HepG2 (cell line): ENCODE data around the gene BCAS1. TPM values are rescaled to one million over a fixed set of nuclear protein-coding genes. Genes with fewer than 3 reads are reported as not detected.
A peak's percentile ranks its signal among the peaks of the same experiment; 100 is the strongest.

ENCODE experiments used
- EP300 ChIP-seq, 3 experiments: sonication (generic) in 1 of 3; formaldehyde crosslinking in 1 of 3; IDR thresholded peaks; 2 replicates each; pipeline versions ENCODE4 v1.5.1 to v1.6.1; 2011 to 2020; ENCODE audit warnings: low read depth in 2 of 3, low read length in 2 of 3, borderline replicate concordance in 1 of 3, improper control_type of control experiment in 1 of 3, mild to moderate bottlenecking in 1 of 3, missing genetic modification reagents in 1 of 3, moderate library complexity in 1 of 3
- FOXA1 ChIP-seq, 2 experiments: fragments of 450-650 bp in 1 of 2; sonication (generic) in 1 of 2; formaldehyde crosslinking in 1 of 2; IDR thresholded peaks; 2 replicates each; pipeline versions ENCODE4 v1.4.0 to v1.6.1; 2016 to 2020; ENCODE audit warnings: missing genetic modification reagents in 1 of 2
- HNF4A ChIP-seq: sonication (generic); formaldehyde crosslinking; IDR thresholded peaks from 2 replicates; pipeline ENCODE4 v1.4.0; 2020; ENCODE audit warnings: missing genetic modification reagents
- KAT2B ChIP-seq: fragments of 150-350 bp; IDR thresholded peaks from 2 replicates; pipeline ENCODE4 v1.6.1; 2014; ENCODE audit warnings: low read depth, low read length, borderline replicate concordance
- POLR2AphosphoS2 ChIP-seq: IDR thresholded peaks from 2 replicates; pipeline ENCODE4 v1.6.1; 2011; ENCODE audit warnings: low read depth, low read length, improper control_type of control experiment
- SOX13 ChIP-seq, 3 experiments: fragments of 450-650 bp in 1 of 3; sonication (generic) in 1 of 3; formaldehyde crosslinking in 1 of 3; IDR thresholded peaks in 2 of 3; conservative IDR thresholded peaks in 1 of 3; 2 replicates each; pipeline versions ENCODE4 v1.5.0 to v1.6.1; 2016 to 2020; ENCODE audit warnings: antibody characterized with exemption in 1 of 3, mild to moderate bottlenecking in 1 of 3, missing compliant biosample characterization in 1 of 3, missing genetic modification reagents in 1 of 3, moderate library complexity in 1 of 3
- SOX6 ChIP-seq, 2 experiments: fragments of 450-650 bp in 1 of 2; sonication (generic) in 1 of 2; formaldehyde crosslinking in 1 of 2; IDR thresholded peaks; 2 replicates each; pipeline versions ENCODE4 v1.4.0 to v1.6.1; 2017 to 2020; ENCODE audit warnings: antibody characterized with exemption in 1 of 2, mild to moderate bottlenecking in 1 of 2, missing genetic modification reagents in 1 of 2
- SP1 ChIP-seq, 2 experiments: fragments of 450-650 bp in 1 of 2; sonication (generic) in 1 of 2; formaldehyde crosslinking in 1 of 2; IDR thresholded peaks; 2 replicates each; pipeline versions ENCODE4 v1.4.0 to v1.6.1; 2016 to 2020; ENCODE audit warnings: missing genetic modification reagents in 1 of 2
- ZFYVE20 ChIP-seq: sonication (generic); formaldehyde crosslinking; IDR thresholded peaks from 2 replicates; pipeline ENCODE4 v1.8.0; 2023; ENCODE audit warnings: low read depth, mild to moderate bottlenecking, moderate library complexity, missing genetic modification reagents, borderline replicate concordance
- ZNF772 ChIP-seq: sonication (generic); formaldehyde crosslinking; IDR thresholded peaks from 2 replicates; pipeline ENCODE4 v1.5.0; 2020; ENCODE audit warnings: mild to moderate bottlenecking, missing genetic modification reagents
- ZNF83 ChIP-seq: sonication (generic); formaldehyde crosslinking; IDR thresholded peaks from 2 replicates; pipeline ENCODE4 v1.4.0; 2020; ENCODE audit warnings: missing genetic modification reagents, mild to moderate bottlenecking, borderline replicate concordance
- polyA plus RNA-seq, 8 experiments: library from polyadenylated mRNA; depleted of rRNA in 3 of 8; stranded (reverse) in 7 of 8; unstranded in 1 of 8; fragments of >200 nt; fragmentation: Illumina TruSeq in 4 of 8; extraction: Trizol in 4 of 8; gene quantifications; 2 replicates each; pipeline versions ENCODE4 v1.2.1 to v1.2.3, GENCODE V29; 2011 to 2016; ENCODE audit warnings: low read depth in 4 of 8, missing spikeins in 1 of 8, mixed read lengths in 1 of 8; ENCODE audit not compliant: insufficient read depth in 1 of 8
- total RNA-seq, 5 experiments: library from RNA; depleted of rRNA; stranded (reverse); fragments of >200 nt; fragmentation: Illumina TruSeq; extraction: Trizol; gene quantifications; 2 replicates each; pipeline ENCODE4 v1.2.3, GENCODE V29; 2016; ENCODE audit warnings: low read depth in 1 of 5
- TF ChIP-seq, protein P1 (sequence below): sonication (generic); formaldehyde crosslinking; IDR thresholded peaks from 2 replicates; pipeline ENCODE4 v1.4.0; 2020; ENCODE audit warnings: missing genetic modification reagents

BCAS1 gene
- total and polyA plus RNA-seq, 2 of the 13 experiments (the other 11 are each of a cell fraction or from before 2014, with no cell fraction given) = 0.55 to 0.91 TPM

DNA sequence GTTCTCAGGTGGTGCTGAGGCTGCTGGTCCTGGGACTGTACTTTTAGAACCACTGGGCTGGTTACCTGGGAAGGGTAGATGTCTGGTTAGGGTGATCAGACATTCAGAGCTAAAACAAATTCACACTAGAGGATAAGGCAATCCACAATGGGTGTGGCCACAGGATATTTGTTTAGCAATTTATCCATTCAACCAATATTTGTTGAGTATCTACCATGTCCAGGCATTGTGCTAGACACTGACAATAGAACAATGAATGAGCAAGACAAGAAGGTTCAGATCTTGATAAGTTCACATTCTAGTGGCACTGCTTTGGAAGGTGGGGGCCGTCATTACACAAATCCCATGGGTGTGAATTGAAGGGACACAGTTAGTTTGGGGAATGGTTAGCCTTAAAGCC, 131.7 kb downstream of the BCAS1 start (continued):
- TF ChIP-seq SP1 (IDR thresholded peaks at IDR 0.05) = no peak
- 0 out of 2 replicates have a peak, but pooled peaks have one; percentile 14 for TF ChIP-seq SP1 (CRISPR knock-in tag; IDR thresholded peaks at IDR 0.05)
- TF ChIP-seq, protein P1, sequence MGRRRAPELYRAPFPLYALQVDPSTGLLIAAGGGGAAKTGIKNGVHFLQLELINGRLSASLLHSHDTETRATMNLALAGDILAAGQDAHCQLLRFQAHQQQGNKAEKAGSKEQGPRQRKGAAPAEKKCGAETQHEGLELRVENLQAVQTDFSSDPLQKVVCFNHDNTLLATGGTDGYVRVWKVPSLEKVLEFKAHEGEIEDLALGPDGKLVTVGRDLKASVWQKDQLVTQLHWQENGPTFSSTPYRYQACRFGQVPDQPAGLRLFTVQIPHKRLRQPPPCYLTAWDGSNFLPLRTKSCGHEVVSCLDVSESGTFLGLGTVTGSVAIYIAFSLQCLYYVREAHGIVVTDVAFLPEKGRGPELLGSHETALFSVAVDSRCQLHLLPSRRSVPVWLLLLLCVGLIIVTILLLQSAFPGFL (CRISPR knock-in tag) = no peak
- no peak for TF ChIP-seq HNF4A (CRISPR knock-in tag)
- no peak for TF ChIP-seq SOX6 (IDR thresholded peaks at IDR 0.05)
- TF ChIP-seq SOX6 (CRISPR knock-in tag; IDR thresholded peaks at IDR 0.05) = peak; percentile 73; the same call in 1 of the 2 replicates
- 0 out of 4 replicates have a peak, but pooled peaks of 1 of the 2 experiments have one; percentile 24 for TF ChIP-seq EP300 (IDR thresholded peaks at IDR 0.05; ENCODE audit: low read depth in 2 of 2, low read length in 2 of 2)
- TF ChIP-seq EP300 (CRISPR knock-in tag; IDR thresholded peaks at IDR 0.05; ENCODE audit: borderline replicate concordance) = no peak
- TF ChIP-seq ZNF83 (CRISPR knock-in tag) = no peak
- TF ChIP-seq ZNF772 = no peak
- no peak for TF ChIP-seq POLR2AphosphoS2
- no peak for TF ChIP-seq KAT2B
- no peak for TF ChIP-seq FOXA1 (IDR thresholded peaks at IDR 0.05)
- TF ChIP-seq FOXA1 (CRISPR knock-in tag; IDR thresholded peaks at IDR 0.05) = peak; percentile 46; the same call in 1 of the 2 replicates
- TF ChIP-seq ZFYVE20 (CRISPR knock-in tag) = no peak
- peak; percentile 71; the same call in 1 of the 2 replicates for TF ChIP-seq SOX13 (IDR thresholded peaks at IDR 0.05)
- TF ChIP-seq SOX13 (CRISPR knock-in tag; conservative IDR thresholded peaks at IDR 0.05 in 1 of 2, IDR thresholded peaks at IDR 0.05 in 1 of 2) = peak in 1 of 2 experiments; percentile 98; a peak in 2 of 4 replicates
